SK-N-SH treated with all-trans-retinoic acid at 6 μM for 48 hours (cell line): Measurements from ENCODE around the gene THOP1.

Experiments
- ATAC-seq: fragments of 200-7000 bp; cut with Tn5 transposase; 3 replicates; pipeline ENCODE4 v1.9.1; 2020; ENCODE audit warnings: mild to moderate bottlenecking, moderate library complexity
- BACH2 ChIP-seq: fragments of 250-450 bp; sonication (Bioruptor Pico); IDR thresholded peaks from 2 replicates; pipeline ENCODE4 v1.9.0; 2021; ENCODE audit warnings: mild to moderate bottlenecking, borderline replicate concordance
- ESRRG ChIP-seq: fragments of 250-450 bp; sonication (Bioruptor Pico); IDR thresholded peaks from 2 replicates; pipeline ENCODE4 v1.6.1; 2021; ENCODE audit warnings: mild to moderate bottlenecking
- GLIS3 ChIP-seq: fragments of 250-450 bp; sonication (Bioruptor Pico); IDR thresholded peaks from 2 replicates; pipeline ENCODE4 v1.5.0; 2020; ENCODE audit warnings: mild to moderate bottlenecking, moderate library complexity
- ISL1 ChIP-seq: fragments of 250-450 bp; sonication (Bioruptor Pico); IDR thresholded peaks from 2 replicates; pipeline ENCODE4 v2.1.2; 2022; ENCODE audit warnings: mild to moderate bottlenecking, moderate library complexity
- PPARA ChIP-seq: fragments of 250-450 bp; sonication (Bioruptor Pico); IDR thresholded peaks from 2 replicates; pipeline ENCODE4 v1.5.0; 2020; ENCODE audit warnings: mild to moderate bottlenecking, borderline replicate concordance
- RARB ChIP-seq: fragments of 250-450 bp; sonication (Bioruptor Pico); IDR thresholded peaks from 2 replicates; pipeline ENCODE4 v1.8.0; 2021; ENCODE audit warnings: mild to moderate bottlenecking, moderate library complexity
- SNAI2 ChIP-seq: fragments of 250-450 bp; sonication (Bioruptor Pico); IDR thresholded peaks from 2 replicates; pipeline ENCODE4 v1.5.0; 2020; ENCODE audit warnings: mild to moderate bottlenecking, moderate library complexity
- TCF4 ChIP-seq: fragments of 250-450 bp; sonication (Bioruptor Pico); IDR thresholded peaks from 2 replicates; pipeline ENCODE4 v1.8.0; 2021; ENCODE audit warnings: mild to moderate bottlenecking, moderate library complexity, borderline replicate concordance
- TOX ChIP-seq: fragments of 250-450 bp; sonication (Bioruptor Pico); IDR thresholded peaks from 2 replicates; pipeline ENCODE4 v1.8.0; 2021; ENCODE audit warnings: mild to moderate bottlenecking, moderate library complexity, borderline replicate concordance
- ZC3H10 ChIP-seq: fragments of 250-450 bp; sonication (Bioruptor Pico); IDR thresholded peaks from 2 replicates; pipeline ENCODE4 v1.5.1; 2021; ENCODE audit warnings: mild to moderate bottlenecking, moderate library complexity
- ZFP3 ChIP-seq: fragments of 250-450 bp; sonication (Bioruptor Pico); IDR thresholded peaks from 2 replicates; pipeline ENCODE4 v1.5.0; 2020; ENCODE audit warnings: mild to moderate bottlenecking, moderate library complexity
- ZFP30 ChIP-seq: fragments of 450-650 bp; formaldehyde crosslinking; IDR thresholded peaks from 2 replicates; pipeline ENCODE4 v1.5.0; 2022; ENCODE audit warnings: mild to moderate bottlenecking, moderate library complexity
- ZNF70 ChIP-seq: fragments of 450-650 bp; formaldehyde crosslinking; IDR thresholded peaks from 2 replicates; pipeline ENCODE4 v1.5.0; 2020; ENCODE audit warnings: mild to moderate bottlenecking, moderate library complexity
- ZNF8 ChIP-seq: fragments of 450-650 bp; formaldehyde crosslinking; IDR thresholded peaks from 2 replicates; pipeline ENCODE4 v1.5.0; 2020; ENCODE audit warnings: mild to moderate bottlenecking, moderate library complexity
- TF ChIP-seq, protein P1 (sequence below): fragments of 250-450 bp; sonication (Bioruptor Pico); IDR thresholded peaks from 2 replicates; pipeline ENCODE4 v1.8.0; 2020; ENCODE audit warnings: mild to moderate bottlenecking, moderate library complexity, borderline replicate concordance
- TF ChIP-seq, protein P2 (sequence below): fragments of 250-450 bp; sonication (Bioruptor Pico); IDR thresholded peaks from 2 replicates; pipeline ENCODE4 v1.8.0; 2021; ENCODE audit warnings: low read depth, mild to moderate bottlenecking, moderate library complexity, borderline replicate concordance
- TF ChIP-seq, protein P3 (sequence below): fragments of 250-450 bp; sonication (Bioruptor Pico); IDR thresholded peaks from 2 replicates; pipeline ENCODE4 v1.5.0; 2020; ENCODE audit warnings: mild to moderate bottlenecking, moderate library complexity
- TF ChIP-seq, protein P4 (sequence below): fragments of 250-450 bp; sonication (Bioruptor Pico); IDR thresholded peaks from 2 replicates; pipeline ENCODE4 v1.5.1; 2021; ENCODE audit warnings: mild to moderate bottlenecking, moderate library complexity
- TF ChIP-seq, protein P5 (sequence below): fragments of 250-450 bp; sonication (Bioruptor Pico); IDR thresholded peaks from 2 replicates; pipeline ENCODE4 v1.5.1; 2020; ENCODE audit warnings: low read depth, mild to moderate bottlenecking, moderate library complexity

Gene THOP1

DNA sequence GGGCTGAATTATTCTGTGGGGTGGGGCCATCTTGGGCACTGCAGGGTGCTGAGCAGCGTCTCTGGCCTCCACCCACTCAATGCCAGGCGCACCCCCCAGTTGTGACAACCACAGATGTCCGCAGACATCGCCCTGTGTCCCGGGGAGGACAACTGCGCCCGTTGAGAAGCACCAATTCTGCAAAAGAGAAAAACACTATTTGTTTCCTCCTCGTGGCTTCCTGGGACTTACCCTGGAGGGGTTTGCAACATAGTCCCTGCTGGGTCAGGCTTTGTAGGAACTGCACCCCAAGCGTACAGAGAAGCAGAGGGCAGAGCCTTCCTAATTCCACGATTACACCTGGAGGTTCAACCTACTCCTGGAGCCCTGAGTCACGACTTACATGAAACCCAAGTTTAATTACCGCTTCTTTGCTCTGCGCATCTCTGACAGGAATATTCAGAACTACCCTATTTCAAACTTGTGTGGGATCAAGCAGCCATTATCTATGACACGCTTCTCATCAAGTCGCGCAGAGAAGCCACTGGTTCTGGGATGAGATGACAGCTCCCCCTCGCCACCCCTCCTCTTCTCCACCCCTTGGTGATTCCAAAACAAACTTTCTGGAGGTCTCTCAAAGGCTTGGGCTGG lies 34.4 kb upstream of the THOP1 start (continued):
- TF ChIP-seq ZFP3 (CRISPR knock-in tag) (no peak), TOX (no peak), ISL1 (CRISPR knock-in tag) (no peak), ZNF70 (CRISPR knock-in tag) (no peak), SNAI2 (no peak), PPARA (CRISPR knock-in tag) (no peak), ZC3H10 (CRISPR knock-in tag) (no peak), ESRRG (CRISPR knock-in tag) (no peak), RARB (CRISPR knock-in tag) (no peak), TCF4 (CRISPR knock-in tag) (no peak), ZNF8 (CRISPR knock-in tag) (no peak)
- TF ChIP-seq, protein P1, sequence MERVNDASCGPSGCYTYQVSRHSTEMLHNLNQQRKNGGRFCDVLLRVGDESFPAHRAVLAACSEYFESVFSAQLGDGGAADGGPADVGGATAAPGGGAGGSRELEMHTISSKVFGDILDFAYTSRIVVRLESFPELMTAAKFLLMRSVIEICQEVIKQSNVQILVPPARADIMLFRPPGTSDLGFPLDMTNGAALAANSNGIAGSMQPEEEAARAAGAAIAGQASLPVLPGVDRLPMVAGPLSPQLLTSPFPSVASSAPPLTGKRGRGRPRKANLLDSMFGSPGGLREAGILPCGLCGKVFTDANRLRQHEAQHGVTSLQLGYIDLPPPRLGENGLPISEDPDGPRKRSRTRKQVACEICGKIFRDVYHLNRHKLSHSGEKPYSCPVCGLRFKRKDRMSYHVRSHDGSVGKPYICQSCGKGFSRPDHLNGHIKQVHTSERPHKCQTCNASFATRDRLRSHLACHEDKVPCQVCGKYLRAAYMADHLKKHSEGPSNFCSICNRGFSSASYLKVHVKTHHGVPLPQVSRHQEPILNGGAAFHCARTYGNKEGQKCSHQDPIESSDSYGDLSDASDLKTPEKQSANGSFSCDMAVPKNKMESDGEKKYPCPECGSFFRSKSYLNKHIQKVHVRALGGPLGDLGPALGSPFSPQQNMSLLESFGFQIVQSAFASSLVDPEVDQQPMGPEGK (CRISPR knock-in tag), result no peak

DNA sequence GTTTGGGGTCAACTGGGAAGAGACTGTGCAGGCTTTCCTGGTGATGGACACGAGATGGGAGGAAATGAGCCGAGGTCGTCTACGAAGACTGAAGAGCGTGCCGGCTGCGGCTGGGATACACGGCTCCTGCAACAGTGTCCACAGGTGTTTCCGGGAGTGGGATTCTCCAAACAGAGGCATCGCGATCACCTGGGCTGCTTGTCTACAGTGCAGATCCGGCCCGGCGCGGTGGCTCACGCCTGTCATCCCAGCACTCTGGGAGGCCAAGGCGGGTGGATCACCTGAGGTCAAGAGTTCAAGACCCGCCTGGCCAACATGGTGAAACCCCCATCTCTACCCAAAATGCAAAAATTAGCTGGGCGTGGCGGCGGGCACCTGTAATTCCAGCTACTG lies 33.9 kb upstream of the THOP1 start:
- no peak for ATAC-seq
- TF ChIP-seq ZFP3 (CRISPR knock-in tag), result no peak
- no peak for TF ChIP-seq ZNF8 (CRISPR knock-in tag)
- no peak for TF ChIP-seq RARB (CRISPR knock-in tag)
- TF ChIP-seq, protein P2, sequence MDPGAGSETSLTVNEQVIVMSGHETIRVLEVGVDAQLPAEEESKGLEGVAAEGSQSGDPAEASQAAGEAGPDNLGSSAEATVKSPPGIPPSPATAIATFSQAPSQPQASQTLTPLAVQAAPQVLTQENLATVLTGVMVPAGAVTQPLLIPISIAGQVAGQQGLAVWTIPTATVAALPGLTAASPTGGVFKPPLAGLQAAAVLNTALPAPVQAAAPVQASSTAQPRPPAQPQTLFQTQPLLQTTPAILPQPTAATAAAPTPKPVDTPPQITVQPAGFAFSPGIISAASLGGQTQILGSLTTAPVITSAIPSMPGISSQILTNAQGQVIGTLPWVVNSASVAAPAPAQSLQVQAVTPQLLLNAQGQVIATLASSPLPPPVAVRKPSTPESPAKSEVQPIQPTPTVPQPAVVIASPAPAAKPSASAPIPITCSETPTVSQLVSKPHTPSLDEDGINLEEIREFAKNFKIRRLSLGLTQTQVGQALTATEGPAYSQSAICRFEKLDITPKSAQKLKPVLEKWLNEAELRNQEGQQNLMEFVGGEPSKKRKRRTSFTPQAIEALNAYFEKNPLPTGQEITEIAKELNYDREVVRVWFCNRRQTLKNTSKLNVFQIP, result no peak
- no peak for TF ChIP-seq ESRRG (CRISPR knock-in tag)
- TF ChIP-seq, protein P3, sequence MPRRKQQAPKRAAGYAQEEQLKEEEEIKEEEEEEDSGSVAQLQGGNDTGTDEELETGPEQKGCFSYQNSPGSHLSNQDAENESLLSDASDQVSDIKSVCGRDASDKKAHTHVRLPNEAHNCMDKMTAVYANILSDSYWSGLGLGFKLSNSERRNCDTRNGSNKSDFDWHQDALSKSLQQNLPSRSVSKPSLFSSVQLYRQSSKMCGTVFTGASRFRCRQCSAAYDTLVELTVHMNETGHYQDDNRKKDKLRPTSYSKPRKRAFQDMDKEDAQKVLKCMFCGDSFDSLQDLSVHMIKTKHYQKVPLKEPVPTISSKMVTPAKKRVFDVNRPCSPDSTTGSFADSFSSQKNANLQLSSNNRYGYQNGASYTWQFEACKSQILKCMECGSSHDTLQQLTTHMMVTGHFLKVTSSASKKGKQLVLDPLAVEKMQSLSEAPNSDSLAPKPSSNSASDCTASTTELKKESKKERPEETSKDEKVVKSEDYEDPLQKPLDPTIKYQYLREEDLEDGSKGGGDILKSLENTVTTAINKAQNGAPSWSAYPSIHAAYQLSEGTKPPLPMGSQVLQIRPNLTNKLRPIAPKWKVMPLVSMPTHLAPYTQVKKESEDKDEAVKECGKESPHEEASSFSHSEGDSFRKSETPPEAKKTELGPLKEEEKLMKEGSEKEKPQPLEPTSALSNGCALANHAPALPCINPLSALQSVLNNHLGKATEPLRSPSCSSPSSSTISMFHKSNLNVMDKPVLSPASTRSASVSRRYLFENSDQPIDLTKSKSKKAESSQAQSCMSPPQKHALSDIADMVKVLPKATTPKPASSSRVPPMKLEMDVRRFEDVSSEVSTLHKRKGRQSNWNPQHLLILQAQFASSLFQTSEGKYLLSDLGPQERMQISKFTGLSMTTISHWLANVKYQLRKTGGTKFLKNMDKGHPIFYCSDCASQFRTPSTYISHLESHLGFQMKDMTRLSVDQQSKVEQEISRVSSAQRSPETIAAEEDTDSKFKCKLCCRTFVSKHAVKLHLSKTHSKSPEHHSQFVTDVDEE (CRISPR knock-in tag), result no peak
- TF ChIP-seq, protein P4, sequence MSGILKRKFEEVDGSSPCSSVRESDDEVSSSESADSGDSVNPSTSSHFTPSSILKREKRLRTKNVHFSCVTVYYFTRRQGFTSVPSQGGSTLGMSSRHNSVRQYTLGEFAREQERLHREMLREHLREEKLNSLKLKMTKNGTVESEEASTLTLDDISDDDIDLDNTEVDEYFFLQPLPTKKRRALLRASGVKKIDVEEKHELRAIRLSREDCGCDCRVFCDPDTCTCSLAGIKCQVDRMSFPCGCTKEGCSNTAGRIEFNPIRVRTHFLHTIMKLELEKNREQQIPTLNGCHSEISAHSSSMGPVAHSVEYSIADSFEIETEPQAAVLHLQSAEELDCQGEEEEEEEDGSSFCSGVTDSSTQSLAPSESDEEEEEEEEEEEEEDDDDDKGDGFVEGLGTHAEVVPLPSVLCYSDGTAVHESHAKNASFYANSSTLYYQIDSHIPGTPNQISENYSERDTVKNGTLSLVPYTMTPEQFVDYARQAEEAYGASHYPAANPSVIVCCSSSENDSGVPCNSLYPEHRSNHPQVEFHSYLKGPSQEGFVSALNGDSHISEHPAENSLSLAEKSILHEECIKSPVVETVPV (CRISPR knock-in tag), result no peak
- no peak for TF ChIP-seq ZNF70 (CRISPR knock-in tag)
- TF ChIP-seq, protein P5, sequence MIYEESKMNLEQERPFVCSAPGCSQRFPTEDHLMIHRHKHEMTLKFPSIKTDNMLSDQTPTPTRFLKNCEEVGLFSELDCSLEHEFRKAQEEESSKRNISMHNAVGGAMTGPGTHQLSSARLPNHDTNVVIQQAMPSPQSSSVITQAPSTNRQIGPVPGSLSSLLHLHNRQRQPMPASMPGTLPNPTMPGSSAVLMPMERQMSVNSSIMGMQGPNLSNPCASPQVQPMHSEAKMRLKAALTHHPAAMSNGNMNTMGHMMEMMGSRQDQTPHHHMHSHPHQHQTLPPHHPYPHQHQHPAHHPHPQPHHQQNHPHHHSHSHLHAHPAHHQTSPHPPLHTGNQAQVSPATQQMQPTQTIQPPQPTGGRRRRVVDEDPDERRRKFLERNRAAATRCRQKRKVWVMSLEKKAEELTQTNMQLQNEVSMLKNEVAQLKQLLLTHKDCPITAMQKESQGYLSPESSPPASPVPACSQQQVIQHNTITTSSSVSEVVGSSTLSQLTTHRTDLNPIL (CRISPR knock-in tag), result no peak
- TF ChIP-seq ZC3H10 (CRISPR knock-in tag), result no peak
- TF ChIP-seq TCF4 (CRISPR knock-in tag), result no peak
- TF ChIP-seq, protein P1 (CRISPR knock-in tag), result no peak
- no peak for TF ChIP-seq BACH2 (CRISPR knock-in tag)
- TF ChIP-seq GLIS3 (CRISPR knock-in tag), result no peak
- TF ChIP-seq TOX, result no peak
- no peak for TF ChIP-seq PPARA (CRISPR knock-in tag)
- TF ChIP-seq ZFP30, result no peak
- TF ChIP-seq ISL1 (CRISPR knock-in tag), result no peak
